Spleen (tissue), 7 donors: ENCODE measurements around the gene CDIPT.

Experiments used
- CTCF ChIP-seq, 11 experiments: fragments of 200-600 bp in 7 of 11; fragments of 450-650 bp in 4 of 11; sonication (generic) in 4 of 11; IDR thresholded peaks in 8 of 11; conservative IDR thresholded peaks in 3 of 11; 1 replicate in 7 of 11; 2 replicates in 4 of 11; pipeline versions ENCODE4 v1.4.0 to v1.8.0; 2016 to 2021; ENCODE audit warnings: antibody characterized with exemption in 11 of 11, inconsistent platforms in 4 of 11, mild to moderate bottlenecking in 1 of 11
- POLR2A ChIP-seq, 3 donors: fragments of 450-650 bp; IDR thresholded peaks; one replicate each; pipeline ENCODE4 v1.5.1; 2017; ENCODE audit warnings: antibody characterized with exemption in 3 of 3, mild to moderate bottlenecking in 1 of 3
- POLR2AphosphoS5 ChIP-seq, 3 donors: sonication (generic); formaldehyde crosslinking; IDR thresholded peaks; one replicate each; pipeline ENCODE4 v1.5.1; 2017; ENCODE audit warnings: antibody characterized with exemption in 3 of 3
- donor health status: DM: no; HTN: no; CAD: no; lungs with moderate emphysema.
- donor health status: DM: no; HTN: no; CAD: no.
- donor health status: DM: no; HTN: no; CAD: no.

- TF ChIP-seq CTCF (IDR thresholded peaks at IDR 0.05 in 8 of 11, conservative IDR thresholded peaks at IDR 0.05 in 3 of 11) (no peak), POLR2A (IDR thresholded peaks at IDR 0.05) (no peak), POLR2AphosphoS5 (IDR thresholded peaks at IDR 0.05) (no peak)
Measured at GRCh38 chr16:29892458-29892813, 29.4 kb upstream of the CDIPT start.
